Measurements from ENCODE around the gene MAN2A1. TPM values are rescaled to one million over a fixed set of nuclear protein-coding genes. Genes with fewer than 3 reads are reported as not detected.

Gene MAN2A1
- total RNA-seq, 1 experiment from 2014 or later, result 78.0 TPM

DNA sequence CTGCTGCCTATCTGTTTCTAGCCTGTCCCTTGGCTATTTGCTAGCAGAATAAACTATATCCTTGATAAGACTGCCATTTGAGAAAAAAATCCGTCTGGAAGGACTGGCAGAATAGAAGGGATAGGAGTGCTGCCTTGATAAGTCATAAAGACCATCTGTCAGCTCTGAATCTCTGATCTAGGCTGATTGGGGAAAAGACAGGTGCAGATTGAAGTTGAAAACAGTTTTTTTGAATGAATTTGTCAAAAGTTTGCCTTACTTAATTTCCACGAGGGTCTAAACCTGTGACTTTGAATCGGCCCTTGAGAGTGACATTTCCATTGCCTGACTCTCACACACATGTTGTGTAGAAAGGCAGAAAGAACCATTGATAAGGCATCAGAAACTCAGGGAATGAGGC, 218.6 kb downstream of the MAN2A1 start:
- H3K9me3 Mint-ChIP-seq, result no peaks in the 10 kb centered on the region
- H3K4me3 Mint-ChIP-seq, result no peak overlapping the region
- H3K36me3 Mint-ChIP-seq (ENCODE audit: insufficient read depth in 1 of 3, low read depth in 3 of 3), result no peaks in the 10 kb centered on the region
- Histone ChIP-seq H3K79me2 (ENCODE audit: insufficient read depth, low read length) (no peaks in the 10 kb centered on the region), H3K9me3 (ENCODE audit: control insufficient read depth, low read depth, low read length) (no peaks in the 10 kb centered on the region), H3T11ph (ENCODE audit: low read length) (no peak overlapping the region), H3K4me2 (ENCODE audit: insufficient read depth, insufficient read length, low read length) (no peak overlapping the region), H2BK20ac (ENCODE audit: low read depth, low read length, poor library complexity, severe bottlenecking) (no peak overlapping the region), H3K27me3 (ENCODE audit: insufficient read depth, low read length) (no peaks in the 10 kb centered on the region), H3K79me1 (ENCODE audit: insufficient read depth, low read depth, low read length, poor library complexity, severe bottlenecking) (no peaks in the 10 kb centered on the region), H2AK5ac (ENCODE audit: insufficient read length, low read length) (no peak overlapping the region), H4K20me1 (ENCODE audit: control insufficient read depth, insufficient read depth, insufficient read length) (no peaks in the 10 kb centered on the region), H3K23me2 (ENCODE audit: insufficient read length, low read depth, low read length, poor library complexity, severe bottlenecking) (no peaks in the 10 kb centered on the region), H3K9ac (ENCODE audit: extremely low read depth, insufficient read length, low read length) (no peak overlapping the region), H3K27ac (ENCODE audit: insufficient read length, low read depth, low read length) (no peak overlapping the region), H4K91ac (ENCODE audit: insufficient read length, low read depth, low read length) (no peak overlapping the region), H4K5ac (ENCODE audit: insufficient read length, low read depth, low read length) (no peak overlapping the region), H2AFZ (ENCODE audit: low read length) (no peak overlapping the region), H3K23ac (ENCODE audit: insufficient read length, low read depth, low read length) (no peak overlapping the region), H3K56ac (ENCODE audit: insufficient read length, low read depth, low read length) (no peak overlapping the region), H3K4ac (ENCODE audit: low read depth, low read length) (no peak overlapping the region), H4K8ac (replicated peaks; ENCODE audit: insufficient read length, low read depth, low read length) (no peak overlapping the region), H3K4me1 (ENCODE audit: insufficient read depth, low read length) (no peaks in the 10 kb centered on the region), H2BK120ac (ENCODE audit: low read depth, low read length, poor library complexity, severe bottlenecking) (no peak overlapping the region), H2BK12ac (ENCODE audit: insufficient read length, low read depth, low read length) (no peak overlapping the region), H3K18ac (ENCODE audit: insufficient read length, low read depth, low read length) (no peak overlapping the region), H2BK15ac (ENCODE audit: low read depth, low read length) (no peak overlapping the region), H2BK5ac (ENCODE audit: insufficient read length, low read length) (no peak overlapping the region), H3K14ac (ENCODE audit: insufficient read depth, low read length) (no peak overlapping the region)
- H3K27ac Mint-ChIP-seq, result no peak overlapping the region
- H3K4me1 Mint-ChIP-seq, result no peaks in the 10 kb centered on the region
- no peak for DNase-seq
- no peaks in the 10 kb centered on the region; the same call in 1 of the 2 replicates for H3K27me3 Mint-ChIP-seq (ENCODE audit: low read depth)
- TF ChIP-seq, protein P1, sequence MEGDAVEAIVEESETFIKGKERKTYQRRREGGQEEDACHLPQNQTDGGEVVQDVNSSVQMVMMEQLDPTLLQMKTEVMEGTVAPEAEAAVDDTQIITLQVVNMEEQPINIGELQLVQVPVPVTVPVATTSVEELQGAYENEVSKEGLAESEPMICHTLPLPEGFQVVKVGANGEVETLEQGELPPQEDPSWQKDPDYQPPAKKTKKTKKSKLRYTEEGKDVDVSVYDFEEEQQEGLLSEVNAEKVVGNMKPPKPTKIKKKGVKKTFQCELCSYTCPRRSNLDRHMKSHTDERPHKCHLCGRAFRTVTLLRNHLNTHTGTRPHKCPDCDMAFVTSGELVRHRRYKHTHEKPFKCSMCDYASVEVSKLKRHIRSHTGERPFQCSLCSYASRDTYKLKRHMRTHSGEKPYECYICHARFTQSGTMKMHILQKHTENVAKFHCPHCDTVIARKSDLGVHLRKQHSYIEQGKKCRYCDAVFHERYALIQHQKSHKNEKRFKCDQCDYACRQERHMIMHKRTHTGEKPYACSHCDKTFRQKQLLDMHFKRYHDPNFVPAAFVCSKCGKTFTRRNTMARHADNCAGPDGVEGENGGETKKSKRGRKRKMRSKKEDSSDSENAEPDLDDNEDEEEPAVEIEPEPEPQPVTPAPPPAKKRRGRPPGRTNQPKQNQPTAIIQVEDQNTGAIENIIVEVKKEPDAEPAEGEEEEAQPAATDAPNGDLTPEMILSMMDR (conservative IDR thresholded peaks at IDR 0.05), result no peak
- no CpG with 5 or more reads among the region's 3 CpGs for WGBS (ENCODE audit: extremely low coverage, insufficient read length, low lambda C conversion rate)

Measured in H9 (cell line).